ENCODE data around the gene DCPS. TPM values are rescaled to one million over a fixed set of nuclear protein-coding genes. Genes with fewer than 3 reads are reported as not detected.
A peak's percentile ranks its signal among the peaks of the same experiment; 100 is the strongest.

DCPS gene
- total RNA-seq, 1 experiment from 2014 or later: 34.8 TPM

DNA sequence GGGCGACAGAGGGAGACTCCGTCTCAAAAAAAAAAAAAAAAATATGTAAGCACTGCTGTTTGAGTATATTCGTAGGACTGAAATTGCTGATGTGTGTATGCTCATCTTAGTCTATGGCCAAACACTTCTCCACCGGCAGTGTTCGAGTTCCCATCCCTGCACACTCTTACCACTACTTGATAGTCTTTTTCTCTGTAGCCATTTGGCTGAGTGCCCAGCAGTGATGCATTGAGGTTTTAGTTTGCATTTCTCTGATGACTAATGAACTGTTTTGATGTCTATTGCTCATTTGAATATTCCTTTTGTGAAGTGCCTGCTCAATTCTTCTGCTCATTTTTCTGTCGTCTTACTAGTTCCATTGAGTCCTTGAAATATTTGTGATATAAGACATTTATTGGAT lies 19.0 kb upstream of the DCPS start:
- H3K4me3 ChIP-seq (ENCODE audit: low read depth in 2 of 2, low read length in 2 of 2): peak overlapping the region in 1 of 2 experiments; percentile 97; a peak in 1 of 4 replicates
- DNase-seq (ENCODE audit: low read depth, low spot score): peak; percentile 94

DNA sequence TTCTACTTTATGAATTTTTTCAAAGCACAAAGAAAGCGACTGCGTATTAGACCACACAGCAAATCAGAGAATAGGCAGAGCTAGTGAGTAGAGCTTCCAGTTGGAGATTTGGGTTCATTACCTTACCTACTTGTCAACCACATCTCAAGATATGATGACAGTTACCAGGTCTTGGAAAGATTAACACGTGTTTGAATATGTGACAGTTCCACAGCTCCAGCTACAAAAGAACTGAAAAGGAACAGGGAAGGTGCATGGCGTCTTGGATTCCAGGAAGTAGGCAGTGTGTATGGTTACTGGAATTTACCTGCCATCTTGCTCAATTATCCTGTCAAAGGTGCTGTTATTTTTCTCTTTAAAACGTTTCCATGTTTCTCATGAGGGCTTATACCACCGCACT lies 15.6 kb upstream of the DCPS start:
- ATAC-seq (no peak), DNase-seq (ENCODE audit: low read depth, low spot score) (no peak)
- H3K4me3 ChIP-seq (ENCODE audit: low read depth in 2 of 2, low read length in 2 of 2): no peak overlapping the region
- no peaks in the 10 kb centered on the region for H3K9me3 ChIP-seq (ENCODE audit: control insufficient read depth, insufficient read depth, low read depth, low read length)
- peaks cover 4% of the 10 kb centered on the region; the same call in 1 of the 2 replicates for H3K4me1 ChIP-seq (ENCODE audit: control insufficient read depth, insufficient read depth, low read length)
- no peaks in the 10 kb centered on the region for H3K27me3 ChIP-seq (ENCODE audit: control insufficient read depth, insufficient read depth, low read length)
- no peak overlapping the region for H3K27ac ChIP-seq (ENCODE audit: low read length)
- ChIA-PET POLR2A (no interaction called here), CTCF (no interaction called here)
- peaks cover 3% of the 10 kb centered on the region; the same call in 1 of the 2 replicates for H3K36me3 ChIP-seq (ENCODE audit: control insufficient read depth, insufficient read depth, low read length)
- TSS peak; percentile 8 for BruUV-seq (replicated peaks)
- in situ Hi-C loops (cut with HindIII; ENCODE audit: low pct_unique_long_range_greater_than_20kb, low sequenced_read_pairs): no loop called here
- no peak for TF ChIP-seq TCF7L2 (IDR thresholded peaks at IDR 0.05; ENCODE audit: low read depth, low read length)
- no peak for TF ChIP-seq CTCF (IDR thresholded peaks at IDR 0.05)
- TF ChIP-seq REST (IDR thresholded peaks at IDR 0.05; ENCODE audit: insufficient read depth in 1 of 2, low read depth in 2 of 2, low read length in 1 of 2): no peak
- no peak for TF ChIP-seq POLR2AphosphoS5 (IDR thresholded peaks at IDR 0.05; ENCODE audit: low read depth, low read length)
- no peak for TF ChIP-seq SIN3A (IDR thresholded peaks at IDR 0.05; ENCODE audit: borderline replicate concordance, insufficient read depth, low read depth, low read length)
- intact Hi-C loops (cut with micrococcal nuclease; ENCODE audit: unreplicated experiment): no loop called here

More for the DNA sequence above, 19.0 kb upstream of the DCPS start:
- no peak for ATAC-seq
- no TSS peak for BruUV-seq (replicated peaks)
- H3K9me3 ChIP-seq (ENCODE audit: control insufficient read depth, insufficient read depth, low read depth, low read length): no peaks in the 10 kb centered on the region
- in situ Hi-C loops (cut with HindIII; ENCODE audit: low pct_unique_long_range_greater_than_20kb, low sequenced_read_pairs): no loop called here
- CTCF ChIA-PET: no interaction called here
- peaks cover 11% of the 10 kb centered on the region; the same call in 1 of the 2 replicates for H3K4me1 ChIP-seq (ENCODE audit: control insufficient read depth, insufficient read depth, low read length)
- TF ChIP-seq REST (IDR thresholded peaks at IDR 0.05; ENCODE audit: insufficient read depth in 1 of 2, low read depth in 2 of 2, low read length in 1 of 2) (no peak), CTCF (IDR thresholded peaks at IDR 0.05) (no peak), POLR2AphosphoS5 (IDR thresholded peaks at IDR 0.05; ENCODE audit: low read depth, low read length) (no peak), SIN3A (IDR thresholded peaks at IDR 0.05; ENCODE audit: borderline replicate concordance, insufficient read depth, low read depth, low read length) (no peak)
- peaks cover 3% of the 10 kb centered on the region; the same call in 1 of the 2 replicates for H3K36me3 ChIP-seq (ENCODE audit: control insufficient read depth, insufficient read depth, low read length)
- POLR2A ChIA-PET: no interaction called here
- H3K27ac ChIP-seq (ENCODE audit: low read length): no peak overlapping the region
- no peaks in the 10 kb centered on the region for H3K27me3 ChIP-seq (ENCODE audit: control insufficient read depth, insufficient read depth, low read length)
- intact Hi-C loops (cut with micrococcal nuclease; ENCODE audit: unreplicated experiment): no loop called here
